ENCODE data around the gene SLC2A9. TPM values are rescaled to one million over a fixed set of nuclear protein-coding genes. Genes with fewer than 3 reads are reported as not detected.

SLC2A9 gene
- total and polyA plus RNA-seq, 2 of the 13 experiments (the other 11 are each of a cell fraction or from before 2014, with no cell fraction given) = 36.2 to 42.3 TPM

GRCh38 chr4:10030972-10031667 lies 9.8 kb upstream of the SLC2A9 start (continued):
- TF ChIP-seq TBX2 (CRISPR knock-in tag; IDR thresholded peaks at IDR 0.05; ENCODE audit: borderline replicate concordance) = no peak
- no peak for TF ChIP-seq MYPOP (CRISPR knock-in tag; IDR thresholded peaks at IDR 0.05)

GRCh38 chr4:10029403-10029802 lies 8.1 kb upstream of the SLC2A9 start:
- ChIA-PET CTCF (ENCODE audit: low intra/inter-chr PET ratio, low total read pairs) (no interaction called here), POLR2A (no interaction called here)
- Histone ChIP-seq H3K9ac (ENCODE audit: insufficient read depth, low read depth, low read length) (no peak overlapping the region), H2AFZ (ENCODE audit: low read length) (no peak overlapping the region), H3K27ac (ENCODE audit: extremely low read length, insufficient read depth, low read length) (no peak overlapping the region), H3K4me2 (ENCODE audit: low read depth, low read length) (no peak overlapping the region), H4K20me1 (ENCODE audit: insufficient read depth, low read length) (no peaks in the 10 kb centered on the region), H3K79me2 (ENCODE audit: insufficient read depth, low read length) (no peaks in the 10 kb centered on the region), H3K9me3 (ENCODE audit: low read length) (no peaks in the 10 kb centered on the region), H3K27me3 (ENCODE audit: control insufficient read depth in 1 of 2, insufficient read depth in 2 of 2, low read length in 2 of 2) (no peaks in the 10 kb centered on the region), H3K36me3 (replicated peaks in 1 of 2; ENCODE audit: control insufficient read depth in 1 of 2, insufficient read depth in 2 of 2, low read length in 2 of 2) (no peaks in the 10 kb centered on the region), H3K4me1 (ENCODE audit: insufficient read depth, low read length) (peaks cover 84% of the 10 kb centered on the region), H3K4me3 (replicated peaks in 1 of 3; ENCODE audit: insufficient read depth in 1 of 3, low read depth in 2 of 3, low read length in 3 of 3) (no peak overlapping the region)
- no TSS peak for BruUV-seq (replicated peaks)
- intact Hi-C loops (cut with micrococcal nuclease; ENCODE audit: unreplicated experiment) = no loop called here
- FAIRE-seq (no peak), ATAC-seq (no peak), DNase-seq (ENCODE audit: low spot score) (no peak)
- in situ Hi-C loops (cut with HindIII; ENCODE audit: extremely low pct_ligation_motif_present, low pct_unique_long_range_greater_than_20kb) = no loop called here
- WGBS (ENCODE audit: low lambda C conversion rate) = 97% methylated on average over 4 of the region's 4 CpGs
- TF ChIP-seq SRF (IDR thresholded peaks at IDR 0.05; ENCODE audit: low read depth, low read length) (no peak), NFKB2 (CRISPR knock-in tag; IDR thresholded peaks at IDR 0.05; ENCODE audit: borderline replicate concordance) (no peak), ZMYM3 (CRISPR knock-in tag; IDR thresholded peaks at IDR 0.05) (no peak), RBM39 (IDR thresholded peaks at IDR 0.05; ENCODE audit: low read depth, low read length, poor library complexity, severe bottlenecking) (no peak), KDM3A (CRISPR knock-in tag; IDR thresholded peaks at IDR 0.05; ENCODE audit: low read depth) (no peak), HDAC6 (IDR thresholded peaks at IDR 0.05; ENCODE audit: low read depth, low read length) (no peak), TGIF2 (CRISPR knock-in tag; IDR thresholded peaks at IDR 0.05) (no peak), E2F2 (CRISPR knock-in tag; IDR thresholded peaks at IDR 0.05; ENCODE audit: borderline replicate concordance) (no peak), ZBTB7A (CRISPR knock-in tag; IDR thresholded peaks at IDR 0.05) (no peak), PAWR (CRISPR knock-in tag; IDR thresholded peaks at IDR 0.05; ENCODE audit: borderline replicate concordance) (no peak), ATF2 (CRISPR knock-in tag; IDR thresholded peaks at IDR 0.05) (no peak), ZNF138 (CRISPR knock-in tag; IDR thresholded peaks at IDR 0.05; ENCODE audit: low read depth) (no peak), HMGXB4 (CRISPR knock-in tag; IDR thresholded peaks at IDR 0.05; ENCODE audit: borderline replicate concordance in 1 of 2, low read depth in 1 of 2) (no peak), ZNF576 (CRISPR knock-in tag; IDR thresholded peaks at IDR 0.05) (no peak), ZMAT3 (CRISPR knock-in tag; conservative IDR thresholded peaks at IDR 0.05) (no peak), MIER2 (CRISPR knock-in tag; IDR thresholded peaks at IDR 0.05) (no peak)

Data from HepG2 (cell line).